Measurements from ENCODE around the gene CDHR2. TPM values are rescaled to one million over a fixed set of nuclear protein-coding genes. Genes with fewer than 3 reads are reported as not detected.

The CDHR2 gene
- total RNA-seq, 2 experiments from 2014 or later = 0.23 to 0.47 TPM

GRCh38 chr5:176540956-176541337 lies 8.2 kb upstream of the CDHR2 start:
- Mint-ChIP-seq H3K4me3 (peak overlapping the region; percentile 84), H3K9me3 (no peaks in the 10 kb centered on the region), H3K4me1 (ENCODE audit: low read depth) (peaks cover 63% of the 10 kb centered on the region), H3K27me3 (no peaks in the 10 kb centered on the region), H3K27ac (peak overlapping the region; percentile 93), H3K36me3 (ENCODE audit: low read depth) (no peaks in the 10 kb centered on the region)
- intact Hi-C loops (cut with micrococcal nuclease) = no loop called here
- ATAC-seq (no peak), DNase-seq (peak; percentile 70)
- TF ChIP-seq CTCF (IDR thresholded peaks at IDR 0.05) = no peak
- ChIA-PET POLR2A (interaction anchor here (4.8 kb wide), 1 partner anchor 8 kb away, joined by 51 read pairs; no protein-coding TSS in a partner anchor), CTCF (interaction anchor here (1.2 kb wide), 1 partner anchor 124 kb away, joined by 4 read pairs; no protein-coding TSS in a partner anchor)

DNA sequence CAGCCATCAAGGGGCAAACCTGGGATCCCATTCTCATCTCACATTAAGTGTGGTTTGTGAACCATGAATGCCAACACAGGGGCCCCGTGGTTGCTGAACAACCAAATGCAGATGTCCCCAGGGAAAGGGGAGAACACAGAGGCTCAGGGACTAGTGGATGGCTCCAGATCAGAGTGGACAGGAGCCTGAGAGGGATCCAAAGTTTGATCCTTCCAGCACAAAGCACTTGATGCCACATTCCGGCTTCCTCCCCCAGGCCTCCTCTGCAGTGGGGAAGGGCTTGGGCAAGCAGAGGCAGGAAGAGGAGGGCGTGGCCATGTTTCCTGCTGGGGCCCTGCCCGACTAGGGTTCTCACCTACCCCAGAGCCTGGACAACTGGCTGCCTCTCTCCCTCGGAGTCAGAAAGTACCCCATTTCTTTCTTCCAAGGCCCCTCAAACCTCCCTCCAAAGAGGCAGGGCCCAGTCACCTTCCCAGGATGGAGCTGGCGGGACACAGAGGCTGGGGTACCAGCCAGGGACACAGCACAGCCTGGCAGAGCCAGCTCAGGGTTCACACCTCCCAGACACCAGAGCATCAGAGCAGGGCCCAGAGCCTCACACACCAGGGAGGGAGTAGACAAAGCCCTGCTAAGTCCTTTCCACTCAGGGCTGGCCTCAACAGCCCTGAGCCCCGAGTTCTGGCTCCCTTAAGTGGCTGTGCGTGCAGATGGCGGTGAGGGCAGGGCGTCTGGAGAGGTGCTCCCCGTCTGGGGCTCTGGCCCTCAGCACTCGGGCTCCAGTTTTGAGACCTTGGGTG lies 7.6 kb upstream of the CDHR2 start:
- Mint-ChIP-seq H3K4me1 (ENCODE audit: low read depth) (peaks cover 67% of the 10 kb centered on the region), H3K27me3 (no peaks in the 10 kb centered on the region), H3K9me3 (no peaks in the 10 kb centered on the region), H3K4me3 (peak overlapping the region; percentile 84), H3K27ac (peak overlapping the region; percentile 93), H3K36me3 (ENCODE audit: low read depth) (no peaks in the 10 kb centered on the region)
- intact Hi-C loops (cut with micrococcal nuclease) = no loop called here
- TF ChIP-seq CTCF (IDR thresholded peaks at IDR 0.05) = no peak
- peak; percentile 15 for ATAC-seq
- DNase-seq = peak; percentile 82
- POLR2A ChIA-PET = interaction anchor here (1.4 to 4.8 kb wide), 3 partner anchors 9 to 105 kb away, joined by 4 to 51 read pairs (median 4); partner anchors contain the start of gene TSPAN17
- CTCF ChIA-PET = interaction anchor here (1.2 to 3.2 kb wide), 3 partner anchors 9 to 125 kb away, joined by 4 to 26 read pairs (median 12); partner anchors contain the start of gene FAF2

DNA sequence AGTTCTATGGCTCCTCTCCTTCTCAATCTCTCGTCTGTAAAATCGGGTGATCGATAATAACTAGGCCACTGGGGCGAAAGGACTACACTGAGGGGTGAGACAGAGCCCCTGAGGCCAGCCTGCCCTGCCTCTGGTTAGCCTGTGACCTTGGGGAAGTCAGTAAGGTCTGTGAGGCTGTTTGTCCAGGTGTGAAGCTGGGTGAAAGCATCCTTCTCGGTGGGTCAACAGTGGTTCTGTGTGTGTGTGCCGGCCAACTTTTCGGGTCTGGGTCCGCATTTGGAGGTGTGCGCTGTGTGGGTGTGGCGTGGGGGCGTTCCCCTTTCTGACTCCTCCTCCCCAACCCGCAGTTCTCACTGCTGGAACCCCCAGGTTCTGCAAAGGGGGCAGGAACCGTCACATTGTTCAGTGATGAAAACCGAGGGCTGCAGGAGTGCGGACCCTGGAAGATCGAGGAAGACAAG lies 7.0 kb upstream of the CDHR2 start:
- Mint-ChIP-seq H3K9me3 (no peaks in the 10 kb centered on the region), H3K27me3 (no peaks in the 10 kb centered on the region), H3K4me3 (peak overlapping the region; percentile 84), H3K36me3 (ENCODE audit: low read depth) (no peaks in the 10 kb centered on the region), H3K4me1 (ENCODE audit: low read depth) (peaks cover 67% of the 10 kb centered on the region), H3K27ac (peak overlapping the region; percentile 93)
- ChIA-PET CTCF (interaction anchor here (1.0 to 3.2 kb wide), 5 partner anchors 9 to 125 kb away, joined by 4 to 26 read pairs (median 8); partner anchors contain the start of gene FAF2), POLR2A (interaction anchor here (1.0 to 4.8 kb wide), 5 partner anchors 9 to 105 kb away, joined by 3 to 51 read pairs (median 4); partner anchors contain the start of gene TSPAN17)
- intact Hi-C loops (cut with micrococcal nuclease) = no loop called here
- peak; percentile 78 for DNase-seq
- peak; percentile 12 for ATAC-seq
- TF ChIP-seq CTCF (IDR thresholded peaks at IDR 0.05) = no peak

DNA sequence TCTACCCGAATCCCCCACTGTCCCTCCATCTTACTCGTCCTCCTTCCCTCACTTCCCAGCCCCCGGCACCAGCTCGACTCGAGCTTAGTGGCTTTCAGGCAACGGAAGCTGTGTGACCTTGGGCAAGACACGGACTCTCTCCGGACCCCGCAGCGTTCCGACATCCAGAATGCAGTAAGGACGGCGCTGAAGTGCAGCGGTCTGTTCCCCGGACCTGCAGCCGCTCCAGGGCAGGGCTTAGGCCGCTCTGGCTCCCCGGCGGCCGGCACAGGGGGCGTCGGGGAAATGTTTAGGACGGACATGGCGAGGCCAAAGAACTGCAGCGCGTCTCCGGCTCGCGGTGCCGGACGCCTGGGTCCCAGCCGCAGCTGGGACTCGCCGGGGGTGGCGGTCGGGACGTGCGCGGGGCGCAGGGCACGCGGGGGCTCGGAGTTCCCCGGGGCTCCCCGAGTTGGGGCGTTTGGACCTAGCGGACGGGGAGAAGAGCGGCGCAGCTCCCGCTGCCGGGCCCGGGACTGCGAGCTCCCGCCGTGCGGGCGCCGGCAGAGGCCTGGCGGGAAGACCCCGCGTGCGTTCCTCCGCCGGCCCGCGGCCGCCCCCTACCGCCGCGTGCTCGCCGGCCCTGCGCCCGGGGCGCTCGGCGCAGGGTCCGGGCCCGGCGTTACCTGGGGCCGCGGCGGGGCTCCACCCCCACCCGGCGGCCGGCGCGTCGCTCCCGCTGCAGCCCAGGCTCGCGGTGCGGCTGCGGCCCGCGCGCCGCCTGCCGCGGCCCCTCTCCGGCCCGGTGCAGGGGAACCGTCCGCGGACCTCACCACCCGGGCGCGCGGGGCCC lies 6.3 kb upstream of the CDHR2 start:
- H3K9me3 Mint-ChIP-seq = no peaks in the 10 kb centered on the region
- H3K4me1 Mint-ChIP-seq (ENCODE audit: low read depth) = peaks cover 73% of the 10 kb centered on the region
- no peak for TF ChIP-seq CTCF (IDR thresholded peaks at IDR 0.05)
- peak overlapping the region; percentile 94 for H3K4me3 Mint-ChIP-seq
- ChIA-PET CTCF (interaction anchor here (1.0 to 3.2 kb wide), 7 partner anchors 8 to 127 kb away, joined by 4 to 26 read pairs (median 8); partner anchors contain the start of genes CLTB and FAF2), POLR2A (interaction anchor here (0.7 to 4.8 kb wide), 13 partner anchors 10 to 222 kb away, joined by 3 to 51 read pairs (median 3); partner anchors contain the start of genes FAF2 and TSPAN17)
- ATAC-seq = peak; percentile 23
- intact Hi-C loops (cut with micrococcal nuclease) = no loop called here
- DNase-seq = no peak
- no peaks in the 10 kb centered on the region for H3K27me3 Mint-ChIP-seq
- peak overlapping the region; percentile 93 for H3K27ac Mint-ChIP-seq
- no peaks in the 10 kb centered on the region for H3K36me3 Mint-ChIP-seq (ENCODE audit: low read depth)

Data from activated CD8-positive, alpha-beta T cell treated with anti-CD3 and anti-CD28 coated beads for 36 hours (primary cell).